Stimulated activated CD8-positive, alpha-beta memory T cell treated with anti-CD3 and anti-CD28 coated beads, Interleukin-15, amount 100 ng/mL, for 24 hours (primary cell): ENCODE results near the gene GRM8.

Experiments
- DNase-seq: peaks from one replicate; pipeline ENCODE4 v3.0.0-alpha.2; 2020; ENCODE audit warnings: low read depth

GRM8 gene

DNA sequence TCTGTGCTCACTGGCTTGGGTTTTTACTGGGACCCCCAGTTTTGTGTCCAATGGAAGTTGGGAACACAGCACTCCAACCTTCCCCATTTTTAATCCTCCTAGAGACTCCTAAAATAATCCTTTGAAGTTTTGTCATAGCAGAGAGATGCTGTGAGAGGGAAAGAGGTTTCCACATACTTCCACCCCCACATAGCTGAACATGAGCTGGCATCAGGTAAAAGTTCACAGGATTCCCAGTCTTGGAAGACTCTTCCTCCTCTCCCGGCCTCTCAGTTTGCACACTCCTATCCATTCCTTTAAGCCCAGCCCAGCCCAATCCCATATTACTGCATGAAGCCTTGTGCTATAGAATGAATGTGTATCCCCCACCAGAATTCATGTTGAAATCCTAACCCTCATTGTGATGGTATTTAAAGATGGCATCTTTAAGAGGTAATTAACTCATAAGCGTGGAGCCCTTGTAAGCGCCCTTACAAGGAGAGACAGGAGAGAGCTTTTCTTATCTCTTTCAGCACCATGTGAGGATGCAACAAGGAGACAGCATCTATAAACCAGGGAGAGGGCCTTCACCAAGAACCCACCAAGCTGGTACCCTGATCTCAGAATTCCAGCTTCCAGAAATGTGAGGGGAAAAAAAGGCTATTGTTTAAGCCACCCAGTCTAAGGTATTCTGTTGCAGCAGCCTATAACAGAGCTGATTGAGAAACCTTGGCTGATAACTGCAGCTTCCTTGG lies 22.4 kb downstream of the GRM8 start:
- DNase-seq = no peak

DNA sequence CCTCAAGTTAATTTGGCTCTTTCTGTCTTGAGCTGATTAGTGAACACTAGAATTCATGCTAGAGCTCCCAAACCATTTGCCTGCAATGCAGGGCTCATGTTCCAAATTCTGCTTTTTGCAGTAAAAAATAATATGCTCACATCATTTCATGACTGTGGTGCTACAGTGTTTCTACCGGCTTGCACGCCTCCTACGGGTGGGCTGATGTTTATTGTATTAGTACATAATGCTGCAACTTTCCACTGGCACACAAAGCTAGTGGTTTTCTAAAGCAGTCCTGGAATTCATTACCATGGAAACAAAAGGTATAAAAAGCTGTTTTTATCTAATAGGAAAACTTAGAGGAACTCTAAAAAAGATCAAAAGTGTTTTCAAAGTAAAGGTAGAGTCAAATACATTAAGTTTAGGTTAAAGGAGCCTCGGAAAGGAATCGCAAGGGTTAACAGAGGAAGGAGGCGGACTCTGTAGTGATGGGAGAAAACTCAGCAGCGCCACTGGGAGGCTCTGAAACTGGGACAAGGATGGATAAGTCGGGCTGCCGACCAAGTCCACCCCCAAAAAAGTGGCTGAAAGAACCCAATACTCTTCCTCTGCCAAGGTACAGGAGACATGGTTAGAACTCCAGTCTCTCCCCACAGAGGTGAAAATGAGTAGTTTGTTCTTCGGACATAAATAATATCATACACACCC lies 25.9 kb downstream of the GRM8 start:
- DNase-seq = no peak

DNA sequence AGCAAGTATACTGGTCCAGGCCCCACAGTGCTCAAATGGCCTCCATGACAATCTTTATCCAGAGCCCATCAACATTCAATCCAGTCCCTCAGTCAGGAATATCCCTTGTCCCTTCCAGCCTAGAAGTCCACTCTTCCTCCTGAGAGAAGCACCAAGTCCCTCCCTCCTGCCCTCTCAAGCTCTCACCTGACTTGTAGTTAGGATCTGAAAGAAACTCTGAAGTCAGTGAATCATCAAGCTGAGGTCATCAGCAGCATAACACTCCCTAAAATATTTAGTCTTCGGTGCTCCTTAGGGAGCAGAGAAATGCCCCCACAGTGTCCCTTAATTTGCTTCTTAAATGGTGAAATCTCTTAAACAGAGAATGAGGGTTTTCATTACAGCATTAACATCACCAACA lies 31.0 kb downstream of the GRM8 start:
- no peak for DNase-seq

DNA sequence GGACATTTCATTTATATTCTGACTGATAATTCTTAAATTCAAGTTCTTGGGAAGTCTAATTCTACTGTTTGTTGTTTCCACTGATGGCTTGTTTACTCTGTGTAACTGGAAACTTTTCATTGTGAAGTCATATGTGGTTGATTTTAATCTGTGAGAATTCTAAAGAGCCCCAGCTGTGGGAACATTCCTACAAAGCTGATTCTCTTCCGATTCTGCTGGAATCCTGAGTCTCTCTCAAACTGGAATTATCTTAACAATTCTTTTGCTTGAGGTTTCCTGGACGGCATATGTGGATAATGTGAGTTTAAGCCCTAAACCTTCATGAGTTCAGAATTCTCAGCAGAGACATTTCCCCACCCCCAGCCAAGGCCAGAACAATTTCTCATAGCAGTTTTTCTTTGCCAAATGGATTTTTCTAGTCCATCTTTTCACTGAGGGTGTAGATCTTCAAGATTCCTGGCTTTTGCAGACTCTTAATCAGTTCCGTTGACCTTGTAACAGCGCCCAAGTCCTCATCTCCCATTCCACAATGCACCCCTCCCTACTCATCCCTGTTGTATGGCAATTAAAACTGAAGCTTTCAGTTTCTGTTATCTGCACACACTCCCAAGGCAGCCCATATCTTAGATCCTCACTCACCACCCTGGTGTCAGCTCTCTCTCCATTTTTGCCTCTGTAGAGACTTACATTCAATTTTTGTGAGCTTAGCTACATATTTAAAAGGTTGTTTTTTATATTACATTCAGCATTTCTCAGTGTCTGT lies 37.6 kb downstream of the GRM8 start:
- DNase-seq = no peak

DNA sequence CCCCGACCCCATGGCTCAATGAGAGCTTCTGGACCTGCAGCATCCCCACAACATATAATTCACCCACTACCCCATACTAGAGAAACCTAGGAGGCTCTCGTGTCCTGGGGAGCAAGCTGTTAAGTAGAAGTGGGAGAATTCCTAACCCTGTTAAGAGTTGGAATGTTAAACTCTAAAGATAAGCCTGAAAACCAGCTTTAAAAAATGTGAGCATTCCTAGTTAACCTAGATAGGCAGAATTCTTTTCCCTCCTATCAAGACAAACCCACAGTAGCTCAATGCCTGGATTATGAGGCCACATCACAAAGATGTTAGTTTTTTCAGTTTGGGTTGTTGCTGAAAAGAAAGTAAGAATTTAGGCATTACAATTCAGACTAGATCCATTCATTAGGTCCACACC lies 42.9 kb downstream of the GRM8 start:
- no peak for DNase-seq

DNA sequence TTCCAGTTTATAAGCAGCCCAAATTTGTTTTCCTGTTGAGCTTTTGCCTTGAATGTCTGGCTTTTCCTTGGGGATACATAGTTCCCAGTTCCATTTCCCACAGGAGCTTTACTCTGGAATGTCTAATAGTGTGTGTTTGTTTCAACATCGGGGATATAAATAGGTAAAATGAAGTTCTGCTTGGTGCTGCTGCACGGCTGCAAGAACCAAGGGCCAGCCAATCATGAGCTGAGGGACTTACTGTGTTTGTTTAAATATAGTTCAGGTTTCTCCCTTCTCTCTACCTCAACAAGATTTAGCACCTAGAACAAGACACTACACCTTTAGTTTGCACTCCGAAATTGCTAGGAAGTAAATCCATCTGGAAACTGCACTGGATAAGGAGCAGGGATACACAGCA lies 43.9 kb downstream of the GRM8 start:
- DNase-seq = no peak

DNA sequence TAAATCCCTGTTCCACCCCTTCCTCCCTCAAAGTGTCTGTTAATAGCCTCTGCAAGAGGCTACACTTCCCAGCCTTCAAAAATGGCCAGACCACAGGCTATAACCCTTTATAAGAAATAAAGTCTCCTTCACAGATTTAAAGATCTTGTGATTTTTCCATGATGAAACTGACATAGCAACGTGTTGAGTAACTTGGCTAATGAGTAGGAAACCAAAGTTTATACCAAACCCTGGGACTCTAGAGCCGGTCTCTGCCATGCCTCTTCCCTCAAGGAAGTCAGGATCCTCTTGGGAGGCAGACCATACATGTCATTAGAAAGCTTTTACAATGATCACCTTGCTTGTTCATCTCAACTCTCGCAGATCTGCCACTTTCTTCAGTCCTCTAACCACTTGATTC lies 44.4 kb downstream of the GRM8 start:
- no peak for DNase-seq

DNA sequence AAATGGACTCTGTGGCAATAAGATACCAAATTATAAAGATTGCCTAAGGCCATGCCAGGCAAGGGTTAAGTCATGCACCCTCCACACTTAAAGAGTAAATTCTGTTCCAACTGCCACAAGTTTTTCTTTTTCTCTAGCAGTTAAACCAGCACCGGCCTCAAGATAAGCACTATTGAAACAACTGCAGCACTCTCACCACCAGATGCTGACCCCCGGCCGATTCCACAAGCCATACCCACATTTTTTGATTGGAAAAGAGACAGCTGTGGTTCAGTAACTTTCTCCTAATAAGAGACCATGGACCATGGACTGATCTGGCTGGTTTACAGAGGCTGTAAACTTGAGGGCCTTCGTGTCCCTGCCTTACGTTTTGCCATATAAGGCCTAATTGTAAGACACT lies 44.9 kb downstream of the GRM8 start:
- DNase-seq = no peak

DNA sequence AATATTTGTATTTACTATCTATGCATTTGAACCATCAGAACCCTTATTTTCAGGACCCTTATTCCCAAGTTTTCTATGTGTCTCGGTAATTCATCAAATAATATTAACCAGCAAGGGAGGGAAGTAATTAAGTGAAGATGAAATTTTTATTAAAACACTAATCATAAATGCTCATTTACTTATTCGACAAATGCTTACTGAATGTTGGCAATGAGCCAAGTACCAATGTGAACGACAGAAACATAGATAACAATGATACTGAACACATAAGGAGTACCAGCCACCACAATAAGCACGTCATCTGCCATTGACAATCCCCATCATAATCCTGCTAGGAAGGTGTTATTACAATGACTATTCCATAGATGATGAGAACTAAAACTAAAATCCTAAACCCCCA lies 45.5 kb downstream of the GRM8 start:
- no peak for DNase-seq

DNA sequence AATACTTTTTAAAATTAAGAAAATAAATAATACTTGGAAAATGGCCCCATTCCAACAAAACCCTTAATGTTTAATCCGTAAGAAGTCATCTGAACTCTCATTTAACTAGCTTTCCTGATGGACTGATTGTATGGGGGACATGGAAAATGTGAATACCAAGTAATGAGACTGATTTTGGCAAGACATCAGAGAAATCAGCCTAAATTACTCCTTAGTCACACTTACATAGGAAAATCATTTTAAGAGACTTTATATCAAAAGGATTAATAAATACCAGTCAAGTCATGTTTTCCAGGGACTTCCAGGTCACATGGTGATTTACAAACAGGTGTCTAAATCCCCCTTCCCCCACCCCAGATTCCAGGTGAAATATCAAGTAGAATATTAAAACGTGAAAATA lies 58.2 kb downstream of the GRM8 start:
- DNase-seq = no peak

DNA sequence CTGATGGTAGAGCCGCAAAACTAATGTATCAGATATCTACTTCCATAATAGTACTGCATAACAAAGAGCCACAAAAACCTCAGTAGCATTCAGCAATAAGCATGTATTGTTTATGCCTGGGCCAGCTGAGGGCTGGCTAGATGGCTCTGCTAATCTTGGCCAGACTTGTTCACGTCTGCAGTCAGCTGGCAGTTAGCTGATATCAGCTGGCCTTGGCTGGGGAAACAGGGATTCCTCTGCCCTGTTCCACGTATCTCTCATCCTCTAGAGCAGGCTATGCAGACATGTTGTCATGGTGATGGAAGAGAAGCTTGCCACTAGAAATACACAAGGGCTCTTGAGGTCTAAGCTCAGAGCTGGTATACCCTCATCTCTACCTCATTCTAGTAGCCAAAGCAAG lies 62.9 kb downstream of the GRM8 start:
- DNase-seq = no peak

DNA sequence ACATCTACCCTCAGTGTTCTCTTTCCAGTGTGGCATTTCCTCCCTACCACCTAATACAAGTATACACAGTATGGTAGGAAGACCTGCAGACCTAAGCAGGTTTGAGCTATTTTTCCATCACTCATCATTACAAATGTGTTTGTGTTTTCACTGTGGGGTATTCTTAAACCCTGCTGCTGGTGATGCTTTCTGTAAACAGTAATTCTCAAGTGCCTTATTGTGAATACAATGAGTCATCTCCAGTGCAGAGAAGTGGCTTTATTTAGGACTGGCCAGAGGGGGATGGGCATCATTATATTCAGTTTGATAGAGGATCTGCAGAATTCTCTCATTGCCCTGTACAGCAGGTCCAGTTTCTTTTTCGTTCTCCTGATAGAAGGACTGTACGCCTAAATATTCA lies 63.7 kb downstream of the GRM8 start:
- no peak for DNase-seq

DNA sequence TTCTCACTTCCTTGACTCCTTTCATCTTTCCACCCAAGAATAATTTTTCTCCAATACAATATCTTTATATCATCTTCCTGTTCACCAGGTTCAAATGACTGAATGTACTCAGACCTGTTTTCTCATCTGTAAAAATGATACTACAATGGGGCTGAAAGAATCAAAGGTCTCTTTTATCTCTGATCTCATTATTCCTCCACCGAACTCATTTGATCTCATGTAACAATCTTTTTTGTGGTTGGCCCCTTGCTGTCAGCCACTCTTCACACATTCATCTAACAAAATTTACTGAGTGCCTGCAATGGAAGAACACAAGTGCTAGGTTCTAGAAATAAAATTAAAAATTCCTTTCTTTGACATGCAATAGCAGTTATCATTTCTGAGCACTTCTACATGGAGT lies 65.0 kb downstream of the GRM8 start:
- no peak for DNase-seq

DNA sequence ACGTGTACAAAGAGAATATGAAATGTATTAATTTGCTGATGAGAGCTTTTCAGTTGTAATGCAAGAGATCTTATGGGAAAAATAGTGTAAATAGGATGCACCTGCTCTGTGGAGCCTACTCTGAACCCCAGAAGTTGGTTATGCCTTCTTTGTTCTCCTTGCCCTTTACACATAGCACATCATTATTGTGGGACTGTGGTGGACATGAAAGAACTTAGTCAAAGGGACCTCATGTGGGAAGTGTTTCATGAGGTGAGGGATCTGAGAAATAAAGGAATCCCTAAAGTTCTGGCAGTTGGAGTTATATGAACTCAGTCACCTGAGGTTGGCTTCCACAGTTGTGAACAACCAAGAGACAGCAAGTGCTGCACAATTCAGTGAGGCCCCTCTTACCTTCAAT lies 66.1 kb downstream of the GRM8 start:
- no peak for DNase-seq

DNA sequence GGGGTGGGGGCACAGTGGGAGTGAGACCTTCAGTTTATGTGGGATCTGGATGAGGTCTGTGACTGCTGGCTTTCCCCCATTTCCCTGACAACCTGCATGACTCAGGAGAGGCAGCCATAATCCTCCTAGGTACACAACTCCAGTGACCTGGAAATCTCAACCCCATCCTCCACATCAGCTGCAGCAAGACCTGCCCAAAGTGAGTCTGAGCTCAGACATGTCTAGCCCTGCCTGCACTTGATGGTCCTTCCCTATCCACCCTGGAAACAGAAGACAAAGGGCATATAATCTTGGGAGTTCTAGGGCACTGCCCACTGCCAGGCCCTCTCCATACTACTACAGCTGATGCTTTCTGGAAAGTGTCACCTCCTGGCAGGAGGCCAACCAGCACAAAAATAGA lies 75.6 kb downstream of the GRM8 start:
- DNase-seq = no peak

DNA sequence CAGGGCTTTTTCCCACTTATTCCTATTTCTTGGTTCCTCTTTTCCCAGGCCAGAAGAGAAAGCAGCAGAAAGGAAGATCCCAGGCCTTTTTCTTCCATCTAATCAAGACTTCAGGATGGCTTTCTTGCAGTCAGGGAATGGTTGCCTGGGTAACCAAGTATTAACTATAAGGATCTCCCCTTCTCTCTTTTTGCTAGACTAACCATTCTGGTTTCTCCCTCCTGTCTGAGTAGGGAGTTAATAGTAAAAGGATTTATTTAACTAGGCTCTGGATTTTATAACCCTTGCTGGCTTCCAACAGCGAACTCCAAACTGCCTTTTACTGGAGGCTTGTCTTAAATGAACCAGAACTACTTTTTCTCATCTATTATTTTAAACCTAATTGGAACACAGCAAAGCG lies 90.4 kb downstream of the GRM8 start:
- no peak for DNase-seq

DNA sequence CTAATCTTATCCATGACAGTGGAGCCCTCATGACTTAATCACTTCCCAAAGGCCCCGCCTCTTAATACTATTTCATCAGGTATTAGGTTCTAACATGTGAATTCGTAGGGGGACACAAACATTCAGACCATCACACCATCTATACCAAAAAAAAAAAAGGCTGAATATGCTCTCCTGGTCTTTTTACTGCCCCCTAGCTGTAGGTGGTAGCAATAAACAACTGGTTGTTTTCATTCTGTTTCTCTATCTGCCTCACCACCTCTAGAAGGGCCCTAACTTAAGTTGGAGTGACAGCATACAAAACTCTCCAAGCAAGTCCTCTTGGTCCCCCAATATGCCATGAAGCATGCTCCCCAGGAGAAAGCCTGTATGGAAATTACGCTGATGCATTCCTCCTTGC lies 94.1 kb downstream of the GRM8 start:
- DNase-seq = no peak

DNA sequence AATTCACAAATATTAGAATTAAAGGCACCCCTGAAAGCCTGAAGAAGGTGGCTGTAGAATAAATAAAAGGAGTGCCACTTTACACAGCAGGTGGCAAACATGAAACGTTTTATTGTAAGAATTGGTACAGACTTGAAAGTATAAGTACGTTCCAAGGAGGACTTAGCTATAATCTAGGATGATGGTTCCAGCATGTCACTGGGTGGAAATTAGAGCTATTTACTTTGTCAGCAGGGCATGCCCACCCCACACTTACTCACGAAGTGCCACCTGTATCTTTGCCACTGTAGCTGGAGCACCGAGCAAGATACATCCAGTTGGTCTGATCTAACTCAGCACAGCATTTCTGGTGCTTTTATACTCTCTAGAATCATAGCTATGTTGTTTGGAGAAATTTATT lies 97.8 kb downstream of the GRM8 start:
- no peak for DNase-seq

DNA sequence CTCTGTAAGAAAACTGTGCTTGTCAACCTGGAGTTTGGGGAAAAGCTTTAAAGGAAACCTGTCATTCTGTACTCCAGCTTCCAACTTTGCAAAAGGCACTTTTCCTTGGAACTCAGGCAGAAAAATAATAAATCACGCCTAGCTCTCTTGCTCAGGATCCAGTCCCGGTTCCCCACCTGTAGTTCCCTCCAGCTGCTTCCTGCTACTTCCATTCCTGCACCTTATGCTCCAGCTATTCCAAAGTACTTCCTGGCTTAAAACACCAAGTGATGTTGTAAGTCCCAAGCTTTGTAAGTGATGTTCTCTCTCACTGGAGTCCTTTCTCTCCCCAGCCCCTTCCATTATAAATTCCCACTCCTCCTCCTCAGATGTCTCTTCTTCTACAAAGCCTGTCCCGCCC lies 98.6 kb downstream of the GRM8 start:
- no peak for DNase-seq

DNA sequence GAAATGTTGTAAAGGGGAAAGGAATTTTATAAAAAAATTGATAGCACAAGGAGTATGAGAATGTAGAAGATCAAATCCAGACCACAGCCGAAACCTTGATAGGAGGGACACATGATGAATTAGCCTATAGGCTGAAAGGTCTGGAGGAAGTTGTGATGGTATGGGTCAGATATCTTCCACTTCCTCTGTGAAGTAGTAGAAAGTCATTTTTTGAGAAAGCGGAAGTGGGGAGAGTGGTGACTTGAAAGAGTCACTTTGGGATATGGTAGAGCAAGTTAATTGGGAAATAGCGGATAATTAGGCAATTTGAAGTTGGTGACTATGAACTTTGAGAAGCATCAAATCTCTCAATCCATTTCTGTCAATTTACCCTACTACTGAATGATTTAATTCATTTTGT lies 99.4 kb downstream of the GRM8 start:
- DNase-seq = no peak

DNA sequence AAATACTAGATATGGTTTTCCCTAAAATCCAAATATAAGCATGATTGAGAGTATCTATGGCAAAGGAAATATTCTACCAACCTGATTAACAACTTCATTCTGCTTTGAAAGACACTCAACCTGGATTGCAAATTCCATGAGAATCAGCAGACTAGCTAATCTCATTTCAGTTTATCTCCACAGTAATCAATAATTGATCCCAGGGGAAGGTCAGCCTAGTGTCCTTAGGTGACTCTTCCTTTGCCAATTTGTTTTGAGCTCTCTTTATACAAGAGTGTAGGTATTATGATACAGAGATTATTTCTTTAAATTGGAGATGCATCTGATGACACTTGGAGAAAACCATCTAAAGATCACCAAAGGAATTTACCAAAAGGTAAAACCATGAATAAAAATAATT lies 100.3 kb downstream of the GRM8 start:
- DNase-seq = no peak

DNA sequence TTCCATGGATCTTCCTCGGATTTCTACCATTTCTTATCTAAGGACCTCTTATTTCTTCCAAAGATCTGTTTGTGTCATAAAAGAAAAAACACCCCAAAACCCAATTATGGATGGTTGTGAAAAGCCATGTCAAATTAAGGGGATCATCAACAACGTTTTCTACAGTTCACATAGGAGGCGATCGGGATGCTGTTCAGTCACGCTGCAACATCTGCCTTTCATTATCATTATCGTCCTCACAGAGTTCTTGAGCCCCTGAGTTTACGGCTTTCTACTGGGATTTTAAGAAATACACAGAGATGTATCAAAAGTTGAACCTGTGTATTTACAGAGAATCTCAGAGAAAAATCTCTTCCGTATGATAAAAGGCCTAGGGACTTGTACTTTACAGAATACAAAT lies 101.4 kb downstream of the GRM8 start:
- DNase-seq = no peak

DNA sequence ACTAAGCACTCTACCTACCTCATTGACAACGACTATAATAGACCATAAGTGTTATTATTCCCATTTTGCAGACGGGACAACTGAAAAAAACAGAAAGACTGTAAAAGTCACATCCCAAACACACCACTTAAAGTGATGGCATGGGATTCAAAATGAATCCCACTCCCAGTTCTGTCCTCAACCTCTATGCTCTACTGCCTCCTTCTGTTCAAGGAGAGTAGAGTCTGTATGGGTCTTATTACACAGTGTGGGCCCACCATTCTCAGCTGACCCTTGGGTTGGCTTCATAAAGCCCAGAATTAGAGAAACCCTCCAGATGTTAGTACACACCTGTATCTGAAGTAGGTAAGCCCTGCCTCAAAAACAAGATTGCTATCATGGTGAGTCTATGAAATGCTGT lies 102.2 kb downstream of the GRM8 start:
- no peak for DNase-seq
